Umbilical cord (tissue), 2 donors: ENCODE results near the gene TMPRSS13. TPM values are rescaled to one million over a fixed set of nuclear protein-coding genes. Genes with fewer than 3 reads are reported as not detected.
A peak's percentile ranks its signal among the peaks of the same experiment; 100 is the strongest.
"Not testable (repeated sequence)": the region's sequence is repeated elsewhere in the genome, so short reads cannot be mapped to it uniquely, and the experiment has no call there.

Experiments used
- DNase-seq: peaks from one replicate; pipeline ENCODE4 v3.0.0-alpha.2; 2015; ENCODE audit warnings: low spot score
- total RNA-seq: library from RNA; depleted of rRNA; stranded (reverse); fragments of >200 nt; gene quantifications from one replicate; pipeline ENCODE4 v1.2.3, GENCODE V29; 2014; ENCODE audit warnings: low replicate concordance; ENCODE audit not compliant: insufficient read depth

TMPRSS13 gene
- total RNA-seq, 1 donor from 2014 or later, result 0.72 TPM

- DNase-seq, result no peak
Observed at GRCh38 chr11:117950993-117951961, 22.1 kb upstream of the TMPRSS13 start.

- no peak for DNase-seq
Observed at GRCh38 chr11:117950301-117950700, 21.1 kb upstream of the TMPRSS13 start.

GRCh38 chr11:117949062-117949461, 19.9 kb upstream of the TMPRSS13 start:
- DNase-seq, result no peak

- not testable (repeated sequence) for DNase-seq
Observed at GRCh38 chr11:117948466-117948865, 19.3 kb upstream of the TMPRSS13 start.

DNA sequence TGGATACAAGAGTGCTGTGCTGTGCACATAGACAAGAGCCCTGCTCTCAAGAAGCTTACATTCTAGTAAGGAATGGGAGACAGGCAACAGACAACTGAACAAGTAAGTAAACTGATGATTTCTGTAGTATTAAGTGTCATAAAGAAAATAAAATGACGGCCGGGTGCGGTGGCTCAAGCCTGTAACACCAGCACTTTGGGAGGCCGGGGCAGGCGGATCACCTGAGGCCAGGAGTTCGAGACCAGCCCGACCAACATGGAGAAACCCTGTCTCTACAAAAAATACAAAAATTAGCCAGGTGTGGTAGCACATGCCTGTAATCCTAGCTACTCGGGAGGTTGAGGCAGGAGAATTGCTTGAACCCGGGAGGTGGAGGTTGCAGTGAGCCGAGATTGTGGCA, 18.5 kb upstream of the TMPRSS13 start:
- not testable (repeated sequence) for DNase-seq

DNA sequence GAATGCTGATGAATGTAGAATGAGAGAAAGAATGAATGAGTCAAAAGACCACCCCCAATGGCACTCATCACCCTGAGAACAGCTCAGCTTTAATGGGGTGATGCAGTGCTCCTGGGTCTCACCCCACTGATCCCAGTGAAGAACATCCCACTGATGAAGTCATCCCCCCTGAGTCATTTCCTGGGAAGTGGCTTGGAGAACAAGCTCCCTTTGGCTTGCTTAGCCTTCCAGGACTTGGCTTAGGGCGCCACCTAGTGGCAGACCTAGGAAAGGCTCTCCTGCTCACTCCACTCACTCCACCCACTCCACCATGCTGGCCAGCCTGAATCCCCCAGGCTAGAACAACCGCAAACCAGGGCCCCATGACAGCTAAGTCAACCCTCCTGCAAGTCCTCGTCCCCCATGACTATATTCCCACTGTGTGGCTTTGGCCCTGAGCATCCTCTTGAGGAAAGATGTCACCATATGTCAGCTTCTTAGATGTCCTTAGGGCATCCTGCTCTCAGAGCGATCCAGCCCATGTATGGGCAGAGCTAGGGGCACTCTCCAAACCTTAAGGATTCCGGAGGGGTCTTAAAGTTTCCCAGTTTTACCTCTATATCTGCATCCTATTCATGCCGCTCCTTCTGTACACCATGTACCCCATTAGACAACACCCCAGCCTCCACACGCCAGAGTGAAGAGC, 17.8 kb upstream of the TMPRSS13 start:
- DNase-seq, result peak; percentile 95

DNA sequence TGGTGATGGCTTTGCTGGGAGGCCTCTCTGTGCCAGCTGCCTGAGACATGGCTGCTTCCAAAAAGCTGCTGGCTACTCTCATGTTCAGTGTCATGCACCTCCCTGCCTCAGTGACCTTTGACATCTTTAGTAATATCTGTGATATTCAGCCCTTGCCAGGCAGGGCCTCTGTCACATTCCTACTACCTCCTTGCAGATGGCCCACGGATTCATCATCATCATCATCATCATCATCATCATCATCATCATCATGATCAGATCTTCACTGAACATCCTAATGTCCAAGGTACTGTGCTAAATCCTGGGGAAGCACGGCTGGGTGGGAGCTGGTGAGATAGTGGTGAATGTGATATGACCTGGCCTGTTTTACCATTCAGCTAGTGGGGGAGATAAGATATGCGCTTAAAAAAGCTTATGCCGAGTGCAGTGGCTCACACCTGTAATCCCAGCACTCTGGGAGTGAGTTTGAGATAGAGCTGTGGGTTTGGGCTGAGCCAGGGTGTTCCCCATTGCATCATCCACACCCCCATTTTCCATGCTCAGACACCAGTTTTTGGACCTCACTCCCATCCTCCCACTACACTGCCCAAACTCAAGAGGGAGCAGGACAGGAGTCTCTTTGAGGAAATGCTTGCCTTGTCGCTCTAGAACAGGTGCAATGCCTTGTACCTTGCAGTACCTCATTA, 17.1 kb upstream of the TMPRSS13 start:
- DNase-seq, result no peak

- DNase-seq, result no peak
Observed at GRCh38 chr11:117945047-117945810, 16.0 kb upstream of the TMPRSS13 start.

DNA sequence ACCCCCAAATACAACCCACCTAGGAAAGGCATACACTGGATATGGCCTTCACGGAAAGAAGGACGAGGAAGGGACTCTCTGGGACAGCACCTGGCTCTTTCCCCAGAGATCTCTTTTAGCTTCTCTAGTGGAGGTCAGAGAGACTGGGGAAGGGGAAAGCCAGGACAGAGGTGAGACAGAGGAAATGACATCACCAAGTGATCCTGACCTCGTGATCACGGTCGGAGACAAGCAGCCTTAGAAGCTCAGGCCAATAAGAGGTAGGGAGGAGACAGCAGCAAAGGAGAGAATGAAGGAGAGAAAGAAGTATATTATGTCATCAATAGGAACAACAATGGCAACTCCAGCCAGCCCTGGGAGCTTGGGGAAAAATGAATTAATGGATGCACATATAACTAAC, 15.4 kb upstream of the TMPRSS13 start:
- DNase-seq, result no peak

DNA sequence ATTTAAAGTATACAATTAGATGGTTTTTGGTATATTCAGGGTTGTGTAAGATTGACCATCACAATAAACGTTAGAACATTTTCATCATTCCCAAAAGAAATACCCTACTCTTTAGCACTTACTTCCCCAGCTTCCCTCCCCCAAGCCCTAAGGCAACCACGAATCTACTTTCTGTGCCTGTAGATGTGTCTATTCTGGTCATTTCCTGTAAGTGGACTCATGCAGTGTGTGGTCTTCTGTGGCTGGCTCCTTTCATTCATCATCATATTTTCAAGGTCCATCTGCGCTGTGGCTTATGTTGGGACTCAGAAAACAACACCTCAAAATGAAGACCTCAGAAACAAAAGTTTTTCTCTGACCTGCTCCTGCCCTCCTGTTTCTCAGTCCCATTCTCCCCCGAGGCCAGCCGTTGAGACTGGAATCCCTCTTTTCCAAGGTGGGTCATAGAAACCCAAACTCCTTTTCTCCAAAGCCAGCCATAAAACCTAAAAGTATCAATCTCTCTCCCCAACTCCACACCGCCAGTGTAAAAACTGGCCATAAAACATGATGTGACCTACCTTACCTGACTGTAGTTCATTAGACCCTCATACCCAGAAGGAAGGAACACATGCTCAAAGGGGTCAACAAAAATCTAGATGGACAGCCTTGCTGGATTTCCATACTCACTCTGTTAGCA, 12.9 kb upstream of the TMPRSS13 start:
- no peak for DNase-seq

DNA sequence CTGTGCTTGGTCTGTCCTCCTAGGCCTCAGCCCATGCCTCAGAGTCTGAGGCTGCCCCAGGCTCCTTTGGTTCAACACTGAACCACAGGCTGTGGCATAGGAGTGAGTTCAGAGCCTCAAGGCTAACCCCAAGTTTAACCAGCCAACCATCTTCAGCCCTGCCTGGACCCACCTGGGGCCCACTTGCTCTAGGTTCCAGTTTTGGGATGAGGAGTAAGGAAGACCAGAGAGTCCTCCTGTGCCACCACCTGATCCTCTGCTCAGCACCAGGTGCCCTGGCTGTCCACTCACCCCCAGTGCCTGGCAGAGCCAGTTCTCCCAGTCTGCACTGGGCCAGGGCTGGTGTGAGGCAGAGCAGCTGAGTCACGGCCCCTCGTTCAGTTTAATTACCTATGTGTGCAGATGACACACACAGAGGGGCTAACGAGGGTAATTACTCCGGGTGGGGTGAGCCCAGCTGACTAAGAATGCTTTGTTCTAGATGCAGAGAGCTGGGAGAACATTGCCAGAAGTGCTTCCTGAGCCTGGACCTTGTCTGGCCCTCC, 12.0 kb upstream of the TMPRSS13 start:
- no peak for DNase-seq

GRCh38 chr11:117940736-117941135, 11.5 kb upstream of the TMPRSS13 start:
- no peak for DNase-seq

DNA sequence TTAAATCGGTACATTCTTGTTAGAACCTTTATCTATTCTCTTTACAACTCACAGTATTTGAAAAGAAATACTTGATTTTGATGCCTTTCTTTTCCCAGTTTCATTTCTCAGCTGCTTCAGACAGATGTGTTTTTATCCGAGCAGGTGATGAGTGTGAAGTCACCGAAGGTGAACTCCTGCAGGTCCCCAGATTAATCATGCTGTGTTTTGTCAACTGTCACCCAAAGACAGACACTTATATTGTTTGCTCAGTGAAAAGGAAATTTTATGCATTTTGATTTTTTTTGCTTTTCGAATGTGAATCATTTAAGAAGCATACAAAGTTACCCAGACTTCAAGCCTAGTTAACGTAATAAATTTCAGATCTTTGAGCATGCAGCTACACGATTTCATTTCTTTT, 7.8 kb upstream of the TMPRSS13 start:
- no peak for DNase-seq

- DNase-seq, result no peak
Observed at GRCh38 chr11:117934526-117935307, 5.5 kb upstream of the TMPRSS13 start.

- DNase-seq, result no peak
Observed at GRCh38 chr11:117933930-117934329, 4.7 kb upstream of the TMPRSS13 start.

GRCh38 chr11:117933475-117933874, 4.3 kb upstream of the TMPRSS13 start:
- DNase-seq, result no peak

DNA sequence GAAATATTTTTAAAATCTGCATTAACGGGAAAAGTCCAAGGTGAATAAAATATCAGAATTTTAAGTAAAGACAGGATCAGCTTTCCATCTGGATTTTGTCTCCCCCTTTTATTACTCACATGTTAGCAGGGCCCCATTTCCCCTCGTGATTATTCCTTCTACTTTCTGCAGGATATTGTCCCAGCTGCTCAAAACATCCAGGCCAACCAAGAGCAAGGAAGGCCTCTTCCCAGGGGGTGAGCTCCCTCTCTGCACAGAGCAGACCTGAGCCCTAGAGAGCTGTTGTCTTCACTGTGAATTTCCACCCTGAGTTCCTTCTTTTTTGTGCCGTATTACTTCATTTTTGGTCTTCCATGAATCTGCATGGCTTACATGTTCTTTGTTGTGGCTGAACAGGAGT, 3.7 kb upstream of the TMPRSS13 start:
- DNase-seq, result peak; percentile 50

DNA sequence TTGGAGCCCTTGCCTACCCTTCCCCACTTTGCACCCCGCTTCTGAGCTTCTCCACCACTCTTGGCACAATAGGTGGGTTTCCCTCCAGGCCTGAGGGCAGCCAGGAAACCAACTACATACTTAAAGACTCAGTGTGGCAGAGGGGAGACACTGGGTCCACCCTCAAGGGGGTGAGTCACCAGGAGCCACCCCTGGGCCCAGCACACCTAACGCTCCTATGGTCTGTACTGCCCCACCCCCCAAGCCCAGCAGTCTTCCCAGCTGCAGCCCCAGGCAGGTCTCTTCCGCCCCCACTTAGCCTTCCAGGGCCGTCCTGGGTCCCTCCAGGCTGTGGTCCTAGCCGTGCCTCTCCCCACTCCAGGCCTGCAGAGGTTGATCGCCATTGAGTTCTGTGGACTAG, 3.2 kb upstream of the TMPRSS13 start:
- DNase-seq, result no peak

- DNase-seq, result no peak
Observed at GRCh38 chr11:117931971-117932370, 2.8 kb upstream of the TMPRSS13 start.
